ENCODE data around the gene NIPBL.

DNA sequence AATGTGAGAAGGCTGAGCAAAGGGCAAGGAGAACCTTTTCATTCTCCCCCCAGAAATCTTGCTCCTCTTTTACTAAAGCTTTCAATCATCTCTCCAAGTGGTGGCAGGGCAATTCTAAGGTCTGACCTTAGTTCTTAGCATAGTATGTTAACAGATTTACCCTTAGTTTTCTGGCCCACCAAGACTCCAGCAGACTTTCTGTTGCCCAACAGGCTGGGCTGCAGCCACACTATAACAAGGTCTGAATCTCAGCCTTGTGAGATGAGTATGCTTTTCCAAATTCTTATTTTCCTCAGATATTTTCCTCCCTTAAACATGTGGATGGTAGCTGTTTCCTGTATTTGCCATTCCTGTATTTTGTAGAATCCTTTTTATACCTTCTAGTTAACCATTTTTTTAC is 69.5 kb downstream of the NIPBL start:
- no peak for TF ChIP-seq CTCF (IDR thresholded peaks at IDR 0.05 in 2 of 3, conservative IDR thresholded peaks at IDR 0.05 in 1 of 3; ENCODE audit: control insufficient read depth in 2 of 3, extremely low read depth in 1 of 3, insufficient read depth in 1 of 3, low read depth in 3 of 3, low read length in 3 of 3)
- TF ChIP-seq YY1 (IDR thresholded peaks at IDR 0.05; ENCODE audit: low read depth, low read length) = no peak
- TF ChIP-seq POLR2AphosphoS2 (IDR thresholded peaks at IDR 0.05; ENCODE audit: low read depth, low read length) = no peak
- TF ChIP-seq TAF1 (IDR thresholded peaks at IDR 0.05; ENCODE audit: borderline replicate concordance, low read depth, low read length) = no peak
- no peak for TF ChIP-seq NR2C1 (IDR thresholded peaks at IDR 0.05)
- TF ChIP-seq TCF3 (IDR thresholded peaks at IDR 0.05; ENCODE audit: borderline replicate concordance, insufficient read depth, low read depth, low read length) = no peak
- no peak for TF ChIP-seq BHLHE40 (IDR thresholded peaks at IDR 0.05; ENCODE audit: borderline replicate concordance in 1 of 2, low read depth in 2 of 2, low read length in 1 of 2)
- TF ChIP-seq EP300 (IDR thresholded peaks at IDR 0.05; ENCODE audit: borderline replicate concordance in 1 of 2, control insufficient read depth in 1 of 2, low read depth in 2 of 2, low read length in 2 of 2) = no peak
- TF ChIP-seq SMC3 (IDR thresholded peaks at IDR 0.05; ENCODE audit: borderline replicate concordance, low read length) = no peak
- TF ChIP-seq, protein P1, sequence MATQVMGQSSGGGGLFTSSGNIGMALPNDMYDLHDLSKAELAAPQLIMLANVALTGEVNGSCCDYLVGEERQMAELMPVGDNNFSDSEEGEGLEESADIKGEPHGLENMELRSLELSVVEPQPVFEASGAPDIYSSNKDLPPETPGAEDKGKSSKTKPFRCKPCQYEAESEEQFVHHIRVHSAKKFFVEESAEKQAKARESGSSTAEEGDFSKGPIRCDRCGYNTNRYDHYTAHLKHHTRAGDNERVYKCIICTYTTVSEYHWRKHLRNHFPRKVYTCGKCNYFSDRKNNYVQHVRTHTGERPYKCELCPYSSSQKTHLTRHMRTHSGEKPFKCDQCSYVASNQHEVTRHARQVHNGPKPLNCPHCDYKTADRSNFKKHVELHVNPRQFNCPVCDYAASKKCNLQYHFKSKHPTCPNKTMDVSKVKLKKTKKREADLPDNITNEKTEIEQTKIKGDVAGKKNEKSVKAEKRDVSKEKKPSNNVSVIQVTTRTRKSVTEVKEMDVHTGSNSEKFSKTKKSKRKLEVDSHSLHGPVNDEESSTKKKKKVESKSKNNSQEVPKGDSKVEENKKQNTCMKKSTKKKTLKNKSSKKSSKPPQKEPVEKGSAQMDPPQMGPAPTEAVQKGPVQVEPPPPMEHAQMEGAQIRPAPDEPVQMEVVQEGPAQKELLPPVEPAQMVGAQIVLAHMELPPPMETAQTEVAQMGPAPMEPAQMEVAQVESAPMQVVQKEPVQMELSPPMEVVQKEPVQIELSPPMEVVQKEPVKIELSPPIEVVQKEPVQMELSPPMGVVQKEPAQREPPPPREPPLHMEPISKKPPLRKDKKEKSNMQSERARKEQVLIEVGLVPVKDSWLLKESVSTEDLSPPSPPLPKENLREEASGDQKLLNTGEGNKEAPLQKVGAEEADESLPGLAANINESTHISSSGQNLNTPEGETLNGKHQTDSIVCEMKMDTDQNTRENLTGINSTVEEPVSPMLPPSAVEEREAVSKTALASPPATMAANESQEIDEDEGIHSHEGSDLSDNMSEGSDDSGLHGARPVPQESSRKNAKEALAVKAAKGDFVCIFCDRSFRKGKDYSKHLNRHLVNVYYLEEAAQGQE (IDR thresholded peaks at IDR 0.05; ENCODE audit: low read depth, low read length) = no peak
- no peak for TF ChIP-seq FOS (IDR thresholded peaks at IDR 0.05; ENCODE audit: borderline replicate concordance, extremely low read depth, insufficient read length)
- TF ChIP-seq SKIL (IDR thresholded peaks at IDR 0.05; ENCODE audit: low read depth, poor library complexity, severe bottlenecking) = no peak
- no peak for TF ChIP-seq POLR2A (IDR thresholded peaks at IDR 0.05; ENCODE audit: low read depth, low read length)
- TF ChIP-seq MEF2B (IDR thresholded peaks at IDR 0.05; ENCODE audit: partially characterized antibody, poor library complexity, severe bottlenecking) = no peak
